ENCODE measurements around the gene LYZL6. TPM values are rescaled to one million over a fixed set of nuclear protein-coding genes. Genes with fewer than 3 reads are reported as not detected.

LYZL6 gene
- total and polyA plus RNA-seq, 10 of the 15 experiments (the other 5 are each of a cell fraction or from before 2014, with no cell fraction given), result not detected

DNA sequence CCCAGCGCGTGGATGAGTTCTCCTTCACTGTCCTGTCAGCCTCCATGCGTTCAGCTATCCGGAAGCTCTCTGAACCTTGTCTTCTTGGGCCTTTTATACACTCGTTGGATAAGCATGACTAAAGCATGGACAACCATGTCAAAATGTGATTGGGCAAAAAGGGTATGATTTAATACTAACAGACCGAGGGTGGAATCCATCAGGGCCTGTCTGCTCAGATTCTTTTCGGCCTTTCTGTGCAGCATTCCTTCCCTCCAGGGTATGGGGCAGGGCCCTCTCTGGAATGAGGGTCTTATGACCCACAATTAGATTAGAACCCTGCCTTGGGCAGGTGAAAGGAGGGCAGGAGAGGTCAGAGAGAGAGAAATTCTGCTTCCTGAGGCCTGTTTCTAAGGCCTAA, 49.3 kb downstream of the LYZL6 start:
- no peak for ATAC-seq
- TF ChIP-seq SPI1 (IDR thresholded peaks at IDR 0.05; ENCODE audit: borderline replicate concordance, insufficient read depth, low read depth, low read length) (no peak), CREM (IDR thresholded peaks at IDR 0.05; ENCODE audit: low read depth) (no peak), CREB1 (IDR thresholded peaks at IDR 0.05; ENCODE audit: low read depth) (no peak), PBX3 (IDR thresholded peaks at IDR 0.05; ENCODE audit: insufficient replicate concordance, low read depth, low read length) (no peak), PML (IDR thresholded peaks at IDR 0.05; ENCODE audit: low read length) (no peak)
- TF ChIP-seq, protein P1, sequence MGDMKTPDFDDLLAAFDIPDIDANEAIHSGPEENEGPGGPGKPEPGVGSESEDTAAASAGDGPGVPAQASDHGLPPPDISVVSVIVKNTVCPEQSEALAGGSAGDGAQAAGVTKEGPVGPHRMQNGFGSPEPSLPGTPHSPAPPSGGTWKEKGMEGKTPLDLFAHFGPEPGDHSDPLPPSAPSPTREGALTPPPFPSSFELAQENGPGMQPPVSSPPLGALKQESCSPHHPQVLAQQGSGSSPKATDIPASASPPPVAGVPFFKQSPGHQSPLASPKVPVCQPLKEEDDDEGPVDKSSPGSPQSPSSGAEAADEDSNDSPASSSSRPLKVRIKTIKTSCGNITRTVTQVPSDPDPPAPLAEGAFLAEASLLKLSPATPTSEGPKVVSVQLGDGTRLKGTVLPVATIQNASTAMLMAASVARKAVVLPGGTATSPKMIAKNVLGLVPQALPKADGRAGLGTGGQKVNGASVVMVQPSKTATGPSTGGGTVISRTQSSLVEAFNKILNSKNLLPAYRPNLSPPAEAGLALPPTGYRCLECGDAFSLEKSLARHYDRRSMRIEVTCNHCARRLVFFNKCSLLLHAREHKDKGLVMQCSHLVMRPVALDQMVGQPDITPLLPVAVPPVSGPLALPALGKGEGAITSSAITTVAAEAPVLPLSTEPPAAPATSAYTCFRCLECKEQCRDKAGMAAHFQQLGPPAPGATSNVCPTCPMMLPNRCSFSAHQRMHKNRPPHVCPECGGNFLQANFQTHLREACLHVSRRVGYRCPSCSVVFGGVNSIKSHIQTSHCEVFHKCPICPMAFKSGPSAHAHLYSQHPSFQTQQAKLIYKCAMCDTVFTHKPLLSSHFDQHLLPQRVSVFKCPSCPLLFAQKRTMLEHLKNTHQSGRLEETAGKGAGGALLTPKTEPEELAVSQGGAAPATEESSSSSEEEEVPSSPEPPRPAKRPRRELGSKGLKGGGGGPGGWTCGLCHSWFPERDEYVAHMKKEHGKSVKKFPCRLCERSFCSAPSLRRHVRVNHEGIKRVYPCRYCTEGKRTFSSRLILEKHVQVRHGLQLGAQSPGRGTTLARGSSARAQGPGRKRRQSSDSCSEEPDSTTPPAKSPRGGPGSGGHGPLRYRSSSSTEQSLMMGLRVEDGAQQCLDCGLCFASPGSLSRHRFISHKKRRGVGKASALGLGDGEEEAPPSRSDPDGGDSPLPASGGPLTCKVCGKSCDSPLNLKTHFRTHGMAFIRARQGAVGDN (IDR thresholded peaks at IDR 0.05), result no peak
- no peaks in the 10 kb centered on the region for H3K27me3 ChIP-seq (replicated peaks in 1 of 2; ENCODE audit: control insufficient read depth in 2 of 2, insufficient read depth in 2 of 2, low read length in 1 of 2)
- H3K36me3 ChIP-seq (ENCODE audit: control insufficient read depth in 2 of 2, insufficient read depth in 2 of 2, low read length in 1 of 2), result no peaks in the 10 kb centered on the region
- no peaks in the 10 kb centered on the region for H4K20me1 ChIP-seq (ENCODE audit: control insufficient read depth, insufficient read depth)
- intact Hi-C loops (cut with micrococcal nuclease; ENCODE audit: unreplicated experiment) (no loop called here), in situ Hi-C loops (cut with MboI) (no loop called here)
- H3K4me1 ChIP-seq (ENCODE audit: control insufficient read depth, insufficient read depth, low read length), result peaks cover 36% of the 10 kb centered on the region
- no peak overlapping the region for H2AFZ ChIP-seq (ENCODE audit: control insufficient read depth, low read depth, low read length)
- no peaks in the 10 kb centered on the region; the same call in 2 of the 3 replicates for H3K9me3 ChIP-seq (replicated peaks; ENCODE audit: control insufficient read depth, insufficient read depth, low read length)
- ChIA-PET CTCF (interaction anchor here (1.2 kb wide), 1 partner anchor 8 kb away, joined by 4 read pairs; no protein-coding TSS in a partner anchor), SMC1A (ENCODE audit: uncharacterized antibody, unreplicated experiment) (interaction anchor here (0.6 to 11.3 kb wide), 3 partner anchors 17 to 46 kb away, joined by 4 to 155 read pairs (median 20); partner anchors contain the start of genes CCL5 and RDM1), RAD21 (ENCODE audit: unreplicated experiment) (interaction anchor here (1.5 to 9.4 kb wide), 2 partner anchors 16 to 76 kb away, joined by 3 to 125 read pairs; partner anchors contain the start of gene CCL5), POLR2A (interaction anchor here (0.8 to 1.3 kb wide), 3 partner anchors 14 to 85 kb away, joined by 4 to 10 read pairs (median 6); partner anchors contain the start of genes CCL5 and TAF15)
- H3K4me2 ChIP-seq (ENCODE audit: control insufficient read depth, insufficient read depth), result no peak overlapping the region
- H3K79me2 ChIP-seq (ENCODE audit: control insufficient read depth, insufficient read depth, low read length), result no peaks in the 10 kb centered on the region
- no peak overlapping the region for H3K9ac ChIP-seq (ENCODE audit: control insufficient read depth, insufficient read depth, low read length)
- no peak overlapping the region for H3K4me3 ChIP-seq
- no TSS peak for BruUV-seq (replicated peaks)
- DNase-seq (ENCODE audit: low read depth, low spot score), result no peak
- no peak for FAIRE-seq
- no peak overlapping the region for H3K27ac ChIP-seq (ENCODE audit: control insufficient read depth, insufficient read depth)
- WGBS (ENCODE audit: insufficient coverage, insufficient replicate concordance, low lambda C conversion rate, missing lambda C conversion rate), result 81% methylated on average over 7 of the region's 7 CpGs
